Naive thymus-derived CD4-positive, alpha-beta T cell (primary cell): ENCODE measurements around the gene MMP1. TPM values are rescaled to one million over a fixed set of nuclear protein-coding genes. Genes with fewer than 3 reads are reported as not detected.

Source experiments
- ATAC-seq: fragments of 150-1000 bp; cut with Tn5 transposase; 2 replicates; pipeline ENCODE4 v1.10.0; 2021; ENCODE audit warnings: mild to moderate bottlenecking, moderate library complexity
- CTCF ChIA-PET: fragments of 350-600 bp; sonication (Branson Sonifier 250); formaldehyde crosslinking; loops from one replicate; lab custom pipeline; 2021; ENCODE audit warnings: antibody characterized with exemption; lab: Charles Lee
- POLR2A ChIA-PET: fragments of 350-600 bp; sonication (Branson Sonifier 250); formaldehyde crosslinking; loops from one replicate; lab custom pipeline; 2021; ENCODE audit warnings: antibody characterized with exemption, inconsistent platforms; lab: Charles Lee
- DNase-seq, 9 donors: peaks; one replicate each; pipeline versions ENCODE4 v3.0.0 to v3.0.0-alpha.2; 2020 to 2022; ENCODE audit warnings: mixed read lengths in 1 of 9
- H3K27ac ChIP-seq: one replicate; pipeline ENCODE4 v1.7.0; 2013; ENCODE audit warnings: mild to moderate bottlenecking, low read depth, low read length, moderate library complexity
- H3K27me3 ChIP-seq, 2 donors: one replicate each; pipeline ENCODE4 v1.7.0; 2013; ENCODE audit warnings: low read length in 2 of 2, mild to moderate bottlenecking in 2 of 2, moderate library complexity in 2 of 2; ENCODE audit not compliant: control insufficient read depth in 2 of 2, insufficient read depth in 2 of 2
- H3K36me3 ChIP-seq, 3 experiments: 1 replicate in 2 of 3; 2 replicates in 1 of 3; pipeline ENCODE4 v1.7.0; 2013; ENCODE audit warnings: low read length in 3 of 3, mild to moderate bottlenecking in 3 of 3, moderate library complexity in 1 of 3; ENCODE audit not compliant: insufficient read depth in 3 of 3, control insufficient read depth in 2 of 3
- H3K4me1 ChIP-seq, 2 donors: one replicate each; pipeline ENCODE4 v1.7.0; 2013; ENCODE audit warnings: low read length in 2 of 2, mild to moderate bottlenecking in 2 of 2, moderate library complexity in 1 of 2; ENCODE audit not compliant: control insufficient read depth in 2 of 2, insufficient read depth in 2 of 2
- H3K4me3 ChIP-seq: 2 replicates; pipeline ENCODE4 v1.7.0; 2013; ENCODE audit warnings: mild to moderate bottlenecking, low read length
- H3K9me3 ChIP-seq, 3 experiments: 1 replicate in 2 of 3; 2 replicates in 1 of 3; pipeline ENCODE4 v1.7.0; 2013; ENCODE audit warnings: low read length in 3 of 3; ENCODE audit not compliant: control insufficient read depth in 2 of 3
- H3K27ac Mint-ChIP-seq, 9 donors: one replicate each; pipeline ENCODE4 v1.8.0; 2020 to 2022; ENCODE audit warnings: mixed read lengths in 9 of 9, mild to moderate bottlenecking in 8 of 9, moderate library complexity in 5 of 9, inconsistent platforms in 2 of 9
- H3K27me3 Mint-ChIP-seq, 5 donors: one replicate each; pipeline ENCODE4 v1.8.0; 2021 to 2022; ENCODE audit warnings: mixed read lengths in 5 of 5, mild to moderate bottlenecking in 1 of 5
- H3K36me3 Mint-ChIP-seq, 5 donors: one replicate each; pipeline ENCODE4 v1.8.0; 2020 to 2022; ENCODE audit warnings: mixed read lengths in 5 of 5, mild to moderate bottlenecking in 3 of 5, inconsistent platforms in 1 of 5
- H3K4me1 Mint-ChIP-seq, 7 donors: one replicate each; pipeline ENCODE4 v1.8.0; 2020 to 2022; ENCODE audit warnings: mixed read lengths in 7 of 7, mild to moderate bottlenecking in 3 of 7, inconsistent platforms in 1 of 7
- H3K4me3 Mint-ChIP-seq, 10 donors: one replicate each; pipeline ENCODE4 v1.8.0; 2020 to 2022; ENCODE audit warnings: mild to moderate bottlenecking in 10 of 10, mixed read lengths in 10 of 10, moderate library complexity in 6 of 10, inconsistent platforms in 2 of 10
- H3K9me3 Mint-ChIP-seq, 11 donors: one replicate each; pipeline ENCODE4 v1.8.0; 2020 to 2022; ENCODE audit warnings: mixed read lengths in 11 of 11, mild to moderate bottlenecking in 4 of 11, inconsistent platforms in 1 of 11, moderate library complexity in 1 of 11
- intact Hi-C, 2 donors: fragments of 100-400 bp; cut with micrococcal nuclease; formaldehyde crosslinking; loops; one replicate each; pipeline ENCODE4 v1.15.1; 2023
- polyA plus RNA-seq, 2 donors: library from polyadenylated mRNA; unstranded; fragments of 300-500 nt; fragmentation: Illumina TruSeq; gene quantifications; one replicate each; pipeline ENCODE4 v1.2.3, GENCODE V29; 2021
- total RNA-seq, 6 experiments: library from RNA in 5 of 6; stranded (reverse) in 5 of 6; gene quantifications; 1 replicate in 5 of 6; 2 replicates in 1 of 6; pipeline ENCODE4 v1.2.3 and lab custom pipeline; 2021 to 2026

MMP1 gene
- total and polyA plus RNA-seq, 7 experiments from 2014 or later: not detected

DNA sequence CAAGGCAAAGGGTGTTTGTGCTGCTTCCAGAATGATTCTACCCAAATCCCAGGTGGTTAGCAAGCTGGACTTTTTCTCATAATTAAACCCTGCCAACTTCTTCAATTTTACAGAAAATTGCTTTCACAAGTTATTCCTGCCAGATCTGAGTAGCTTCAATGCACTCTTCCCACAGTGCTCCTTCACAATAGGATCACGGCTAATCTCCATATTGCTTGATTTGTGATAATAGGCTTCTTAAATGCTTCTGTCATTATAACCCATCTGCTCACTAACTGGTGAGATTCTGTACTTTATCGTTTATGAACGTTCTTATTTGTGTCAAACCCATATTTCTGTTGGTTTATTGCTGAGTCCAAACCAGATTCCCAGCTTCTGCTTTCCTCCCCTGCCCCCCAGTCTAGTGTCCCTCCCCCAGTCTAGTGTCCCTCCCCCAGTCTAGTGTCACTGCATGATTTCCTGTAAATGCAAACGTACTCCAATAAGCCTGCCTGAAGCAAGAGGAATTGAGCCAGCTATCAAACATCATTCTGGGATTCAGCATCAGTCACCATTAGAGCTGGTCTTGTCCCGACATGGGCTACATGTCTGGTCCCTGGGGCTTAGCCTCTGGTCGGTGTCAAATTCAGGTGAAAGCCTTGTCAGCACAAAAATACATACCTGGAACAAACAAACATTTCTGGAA is 31.5 kb upstream of the MMP1 start:
- H3K9me3 Mint-ChIP-seq: peaks cover 0 to 8% (median 0%) of the 10 kb centered on the region in 11 donors
- Histone ChIP-seq H3K36me3 (no peaks in the 10 kb centered on the region), H3K4me3 (no peak overlapping the region), H3K27me3 (no peaks in the 10 kb centered on the region), H3K4me1 (no peaks in the 10 kb centered on the region), H3K27ac (no peak overlapping the region), H3K9me3 (no peaks in the 10 kb centered on the region)
- no peak overlapping the region for H3K4me3 Mint-ChIP-seq
- H3K36me3 Mint-ChIP-seq: no peaks in the 10 kb centered on the region
- ATAC-seq (no peak), DNase-seq (no peak)
- no peak overlapping the region for H3K27ac Mint-ChIP-seq
- H3K4me1 Mint-ChIP-seq: peaks cover 0 to 2% (median 0%) of the 10 kb centered on the region in 7 donors
- ChIA-PET CTCF (no interaction called here), POLR2A (no interaction called here)
- intact Hi-C loops: no loop called here
- H3K27me3 Mint-ChIP-seq: peaks cover 34 to 59% (median 42%) of the 10 kb centered on the region in 5 donors

DNA sequence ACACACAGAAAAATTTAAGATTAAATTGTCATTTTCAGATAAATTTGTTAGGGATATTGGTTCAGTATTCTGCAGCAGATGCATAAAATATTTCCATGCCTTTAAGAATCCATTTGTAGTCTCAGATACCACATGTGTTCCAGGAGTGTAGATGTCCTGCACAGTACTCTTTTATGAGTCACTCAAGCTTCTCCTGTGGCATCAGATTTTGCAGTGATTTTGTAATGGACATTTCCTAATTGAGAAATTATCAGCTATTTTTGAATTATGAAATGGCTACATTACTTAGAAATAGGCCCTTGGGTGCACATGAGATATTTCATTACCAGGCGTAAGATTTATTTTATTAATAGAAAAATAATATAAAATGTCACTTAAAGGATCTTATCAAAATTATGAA is 26.6 kb upstream of the MMP1 start:
- Mint-ChIP-seq H3K4me1 (peaks cover 0 to 2% (median 0%) of the 10 kb centered on the region in 7 donors), H3K27me3 (peaks cover 5 to 29% (median 16%) of the 10 kb centered on the region in 5 donors), H3K36me3 (no peaks in the 10 kb centered on the region), H3K9me3 (peaks cover 0 to 8% (median 0%) of the 10 kb centered on the region in 11 donors), H3K27ac (no peak overlapping the region), H3K4me3 (no peak overlapping the region)
- no peaks in the 10 kb centered on the region for H3K9me3 ChIP-seq
- H3K27ac ChIP-seq: no peak overlapping the region
- intact Hi-C loops: no loop called here
- ATAC-seq (no peak), DNase-seq (no peak)
- H3K4me3 ChIP-seq: no peak overlapping the region
- no peaks in the 10 kb centered on the region for H3K4me1 ChIP-seq
- no peaks in the 10 kb centered on the region for H3K36me3 ChIP-seq
- H3K27me3 ChIP-seq: no peaks in the 10 kb centered on the region
- POLR2A ChIA-PET: no interaction called here
- CTCF ChIA-PET: no interaction called here

DNA sequence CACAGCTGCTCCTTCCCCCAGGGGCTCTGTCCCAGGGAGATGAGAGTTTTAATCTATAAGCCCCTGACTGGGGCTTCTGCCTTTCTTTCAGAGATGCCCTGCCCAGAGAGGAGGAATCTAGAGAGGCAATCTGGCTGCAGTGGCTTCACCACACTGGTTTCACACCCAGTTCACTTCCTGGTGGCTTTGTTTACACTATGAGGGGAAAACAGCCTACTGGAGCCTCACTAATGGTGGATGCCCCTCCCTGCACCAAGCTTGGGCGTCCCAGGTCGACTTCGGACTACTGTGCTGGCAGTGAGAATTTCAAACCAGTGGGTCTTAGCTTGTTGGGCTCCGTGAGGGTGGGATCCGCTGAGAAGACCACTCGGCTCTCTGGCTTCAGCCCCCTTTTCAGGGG is 21.5 kb upstream of the MMP1 start:
- POLR2A ChIA-PET: no interaction called here
- Histone ChIP-seq H3K9me3 (no peaks in the 10 kb centered on the region), H3K27me3 (no peaks in the 10 kb centered on the region), H3K27ac (no peak overlapping the region), H3K4me1 (no peaks in the 10 kb centered on the region), H3K4me3 (no peak overlapping the region), H3K36me3 (no peaks in the 10 kb centered on the region)
- H3K27me3 Mint-ChIP-seq: peaks cover 0 to 8% (median 0%) of the 10 kb centered on the region in 5 donors
- CTCF ChIA-PET: no interaction called here
- no peak overlapping the region for H3K27ac Mint-ChIP-seq
- H3K9me3 Mint-ChIP-seq: peaks cover 7 to 34% (median 12%) of the 10 kb centered on the region in 11 donors
- H3K4me3 Mint-ChIP-seq: no peak overlapping the region
- intact Hi-C loops: no loop called here
- ATAC-seq (no peak), DNase-seq (no peak)
- H3K4me1 Mint-ChIP-seq: no peaks in the 10 kb centered on the region
- H3K36me3 Mint-ChIP-seq: peaks cover 0 to 4% (median 0%) of the 10 kb centered on the region in 5 donors

DNA sequence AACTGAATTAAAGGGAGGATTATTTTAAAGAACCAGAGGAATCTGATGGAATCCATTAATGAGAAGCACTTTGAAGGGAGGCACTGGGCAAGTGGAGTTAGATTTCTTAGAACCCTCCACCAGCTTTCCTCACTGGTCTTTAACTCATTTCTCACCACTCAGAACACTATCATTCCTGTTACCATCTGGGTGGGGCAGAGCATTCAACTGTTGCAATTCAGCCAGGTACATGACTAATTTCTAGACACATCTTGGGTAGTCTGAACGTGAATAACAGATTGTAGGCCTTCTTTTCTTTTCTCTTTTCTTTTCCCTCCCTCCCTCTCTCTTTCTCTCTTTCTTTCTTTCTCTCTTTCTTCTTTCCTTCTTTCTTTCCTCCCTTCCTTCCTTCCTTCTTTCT is 15.5 kb upstream of the MMP1 start:
- Histone ChIP-seq H3K9me3 (no peaks in the 10 kb centered on the region), H3K36me3 (no peaks in the 10 kb centered on the region), H3K4me3 (no peak overlapping the region), H3K27me3 (no peaks in the 10 kb centered on the region), H3K4me1 (no peaks in the 10 kb centered on the region), H3K27ac (no peak overlapping the region)
- no peak for ATAC-seq
- CTCF ChIA-PET: no interaction called here
- Mint-ChIP-seq H3K9me3 (peaks cover 7 to 32% (median 13%) of the 10 kb centered on the region in 11 donors), H3K4me1 (no peaks in the 10 kb centered on the region), H3K27ac (no peak overlapping the region), H3K27me3 (peaks cover 4 to 11% (median 5%) of the 10 kb centered on the region in 5 donors), H3K36me3 (peaks cover 0 to 4% (median 0%) of the 10 kb centered on the region in 5 donors), H3K4me3 (no peak overlapping the region)
- no peak for DNase-seq
- intact Hi-C loops: no loop called here
- POLR2A ChIA-PET: no interaction called here

DNA sequence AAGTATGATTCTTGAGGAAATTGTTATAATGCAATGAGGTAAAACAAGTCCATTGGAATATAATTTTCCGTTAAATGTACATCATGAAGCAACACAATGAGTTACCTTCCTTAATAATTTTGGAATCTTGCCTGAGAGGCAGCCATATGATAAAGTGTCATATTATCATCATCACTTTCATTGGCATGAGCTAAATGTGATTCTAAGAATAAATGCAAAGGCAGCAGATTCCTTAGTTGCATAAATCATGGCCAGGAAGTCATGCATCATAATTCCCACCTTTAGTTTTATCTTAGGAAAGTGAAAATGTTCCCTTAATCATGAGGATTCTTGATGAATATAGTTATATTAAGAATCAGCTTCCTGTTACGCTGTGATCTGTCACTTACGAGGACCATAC is 14.2 kb upstream of the MMP1 start:
- Mint-ChIP-seq H3K9me3 (peaks cover 7 to 21% (median 9%) of the 10 kb centered on the region in 11 donors), H3K27ac (no peak overlapping the region), H3K36me3 (no peaks in the 10 kb centered on the region), H3K4me3 (no peak overlapping the region), H3K27me3 (peaks cover 4 to 13% (median 6%) of the 10 kb centered on the region in 5 donors), H3K4me1 (no peaks in the 10 kb centered on the region)
- Histone ChIP-seq H3K36me3 (no peaks in the 10 kb centered on the region), H3K4me1 (no peaks in the 10 kb centered on the region), H3K27me3 (no peaks in the 10 kb centered on the region), H3K4me3 (no peak overlapping the region), H3K9me3 (no peaks in the 10 kb centered on the region), H3K27ac (no peak overlapping the region)
- ChIA-PET CTCF (interaction anchor here (0.7 kb wide), 1 partner anchor 19 kb away, joined by 4 read pairs; no protein-coding TSS in a partner anchor), POLR2A (no interaction called here)
- DNase-seq: no peak
- intact Hi-C loops: no loop called here
- no peak for ATAC-seq

DNA sequence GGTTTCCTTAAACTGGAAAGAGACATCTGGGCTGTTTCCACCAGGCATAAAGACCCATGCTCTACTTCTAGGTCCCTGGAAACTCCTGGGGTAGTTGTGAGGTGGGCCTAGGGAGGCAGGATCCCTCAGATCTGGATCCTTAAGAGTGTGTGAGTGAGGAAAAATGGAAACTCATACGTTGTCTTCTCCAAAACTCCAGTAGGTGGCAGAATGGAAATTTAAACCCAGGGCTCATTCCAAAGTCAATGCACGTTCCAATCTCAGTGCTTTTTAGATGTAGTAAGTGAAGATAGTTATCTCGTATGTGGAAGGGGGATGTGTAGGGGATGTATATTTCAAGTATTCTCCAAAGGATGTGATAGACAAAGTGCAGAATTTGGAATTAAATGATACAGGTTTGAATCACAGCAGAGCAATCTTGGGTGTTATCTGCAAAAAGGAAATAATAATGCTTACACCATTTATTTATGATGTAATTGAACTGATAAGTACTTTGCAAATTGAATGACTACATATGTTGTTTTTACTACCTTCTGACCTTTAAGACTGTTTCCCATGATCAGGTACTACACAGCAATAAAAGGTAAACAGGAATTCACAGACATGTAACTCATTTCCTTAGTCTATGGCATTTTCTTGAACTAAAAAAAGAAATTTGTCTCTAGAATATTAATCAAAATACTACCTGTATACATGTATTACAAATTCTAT is 13.1 kb upstream of the MMP1 start:
- ATAC-seq (no peak), DNase-seq (no peak)
- CTCF ChIA-PET: no interaction called here
- H3K4me3 ChIP-seq: no peak overlapping the region
- Mint-ChIP-seq H3K9me3 (peaks cover 0 to 12% (median 5%) of the 10 kb centered on the region in 11 donors), H3K27me3 (peaks cover 3 to 19% (median 5%) of the 10 kb centered on the region in 5 donors), H3K4me3 (no peak overlapping the region), H3K27ac (no peak overlapping the region), H3K36me3 (no peaks in the 10 kb centered on the region), H3K4me1 (no peaks in the 10 kb centered on the region)
- H3K4me1 ChIP-seq: no peaks in the 10 kb centered on the region
- no peaks in the 10 kb centered on the region for H3K36me3 ChIP-seq
- no peaks in the 10 kb centered on the region for H3K9me3 ChIP-seq
- intact Hi-C loops: no loop called here
- no peaks in the 10 kb centered on the region for H3K27me3 ChIP-seq
- H3K27ac ChIP-seq: no peak overlapping the region
- POLR2A ChIA-PET: no interaction called here
